ENCODE results near the gene SOBP.
"Not testable (repeated sequence)": the region's sequence is repeated elsewhere in the genome, so short reads cannot be mapped to it uniquely, and the experiment has no call there.

SOBP gene, protein sequence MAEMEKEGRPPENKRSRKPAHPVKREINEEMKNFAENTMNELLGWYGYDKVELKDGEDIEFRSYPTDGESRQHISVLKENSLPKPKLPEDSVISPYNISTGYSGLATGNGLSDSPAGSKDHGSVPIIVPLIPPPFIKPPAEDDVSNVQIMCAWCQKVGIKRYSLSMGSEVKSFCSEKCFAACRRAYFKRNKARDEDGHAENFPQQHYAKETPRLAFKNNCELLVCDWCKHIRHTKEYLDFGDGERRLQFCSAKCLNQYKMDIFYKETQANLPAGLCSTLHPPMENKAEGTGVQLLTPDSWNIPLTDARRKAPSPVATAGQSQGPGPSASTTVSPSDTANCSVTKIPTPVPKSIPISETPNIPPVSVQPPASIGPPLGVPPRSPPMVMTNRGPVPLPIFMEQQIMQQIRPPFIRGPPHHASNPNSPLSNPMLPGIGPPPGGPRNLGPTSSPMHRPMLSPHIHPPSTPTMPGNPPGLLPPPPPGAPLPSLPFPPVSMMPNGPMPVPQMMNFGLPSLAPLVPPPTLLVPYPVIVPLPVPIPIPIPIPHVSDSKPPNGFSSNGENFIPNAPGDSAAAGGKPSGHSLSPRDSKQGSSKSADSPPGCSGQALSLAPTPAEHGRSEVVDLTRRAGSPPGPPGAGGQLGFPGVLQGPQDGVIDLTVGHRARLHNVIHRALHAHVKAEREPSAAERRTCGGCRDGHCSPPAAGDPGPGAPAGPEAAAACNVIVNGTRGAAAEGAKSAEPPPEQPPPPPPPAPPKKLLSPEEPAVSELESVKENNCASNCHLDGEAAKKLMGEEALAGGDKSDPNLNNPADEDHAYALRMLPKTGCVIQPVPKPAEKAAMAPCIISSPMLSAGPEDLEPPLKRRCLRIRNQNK

GRCh38 chr6:107489636-107490565, at the start of gene SOBP:
TSS of gene SOBP (plus strand) at chr6:107490117. CDS start at chr6:107490617, 500 bp downstream.
- peak; percentile 30 for DNase-seq

- no peak for DNase-seq
Observed at GRCh38 chr6:107440936-107441335, 49.0 kb upstream of the SOBP start.

- DNase-seq: no peak
Observed at GRCh38 chr6:107441682-107442081, 48.2 kb upstream of the SOBP start.

GRCh38 chr6:107442938-107443607, 46.8 kb upstream of the SOBP start:
- DNase-seq: no peak

GRCh38 chr6:107443608-107444267, 46.2 kb upstream of the SOBP start:
- no peak for DNase-seq

GRCh38 chr6:107444277-107444676, 45.6 kb upstream of the SOBP start:
- DNase-seq: no peak

GRCh38 chr6:107447663-107448216, 42.2 kb upstream of the SOBP start:
- DNase-seq: no peak

DNA sequence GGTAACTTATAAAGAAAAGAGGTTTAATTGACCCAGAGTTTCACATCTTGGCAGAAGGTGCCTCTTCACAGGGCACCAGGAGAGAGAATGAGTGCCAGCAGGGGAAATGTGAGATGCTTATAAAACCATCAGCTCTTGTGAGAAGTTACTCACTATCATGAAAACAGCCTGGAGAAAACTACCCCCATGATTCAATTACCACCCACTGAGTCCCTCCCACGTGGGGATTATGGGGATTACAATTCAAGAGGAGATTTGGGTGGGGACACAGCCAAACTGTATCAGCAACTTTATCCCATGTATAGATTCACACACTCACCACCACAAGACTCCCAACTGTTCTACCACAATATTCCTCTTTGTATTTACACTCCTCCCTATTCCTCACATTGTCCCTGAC, 41.1 kb upstream of the SOBP start:
- no peak for DNase-seq

DNA sequence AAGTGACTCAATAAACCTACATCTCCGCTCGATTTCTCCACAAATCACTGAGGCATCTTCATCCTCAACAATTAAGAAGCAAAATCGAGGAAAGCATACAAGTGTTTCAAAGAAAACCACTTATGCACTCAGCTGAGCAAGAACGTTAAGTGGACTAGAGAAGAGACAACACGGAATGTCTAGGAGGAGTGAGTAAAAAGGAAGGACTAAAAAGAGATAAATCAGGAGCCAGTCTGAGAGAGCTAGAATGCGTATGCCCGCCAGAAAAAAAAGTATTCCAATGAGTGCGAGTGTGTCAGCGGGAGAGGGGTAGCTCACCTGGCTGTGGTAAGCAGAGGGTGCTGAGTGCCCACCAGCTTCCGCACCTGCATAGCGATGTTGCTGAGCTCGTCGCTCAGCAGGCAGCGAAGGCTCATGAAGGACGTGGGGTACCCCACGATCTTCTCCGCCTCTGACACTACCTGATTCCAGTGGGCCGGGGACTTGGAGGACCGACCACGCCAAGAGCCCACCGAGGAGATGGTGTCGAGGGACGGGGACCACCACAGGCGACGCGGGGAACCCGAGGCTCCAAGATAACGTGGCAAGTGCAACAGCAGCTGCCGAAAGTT, 31.1 kb upstream of the SOBP start:
- DNase-seq: peak; percentile 18

DNA sequence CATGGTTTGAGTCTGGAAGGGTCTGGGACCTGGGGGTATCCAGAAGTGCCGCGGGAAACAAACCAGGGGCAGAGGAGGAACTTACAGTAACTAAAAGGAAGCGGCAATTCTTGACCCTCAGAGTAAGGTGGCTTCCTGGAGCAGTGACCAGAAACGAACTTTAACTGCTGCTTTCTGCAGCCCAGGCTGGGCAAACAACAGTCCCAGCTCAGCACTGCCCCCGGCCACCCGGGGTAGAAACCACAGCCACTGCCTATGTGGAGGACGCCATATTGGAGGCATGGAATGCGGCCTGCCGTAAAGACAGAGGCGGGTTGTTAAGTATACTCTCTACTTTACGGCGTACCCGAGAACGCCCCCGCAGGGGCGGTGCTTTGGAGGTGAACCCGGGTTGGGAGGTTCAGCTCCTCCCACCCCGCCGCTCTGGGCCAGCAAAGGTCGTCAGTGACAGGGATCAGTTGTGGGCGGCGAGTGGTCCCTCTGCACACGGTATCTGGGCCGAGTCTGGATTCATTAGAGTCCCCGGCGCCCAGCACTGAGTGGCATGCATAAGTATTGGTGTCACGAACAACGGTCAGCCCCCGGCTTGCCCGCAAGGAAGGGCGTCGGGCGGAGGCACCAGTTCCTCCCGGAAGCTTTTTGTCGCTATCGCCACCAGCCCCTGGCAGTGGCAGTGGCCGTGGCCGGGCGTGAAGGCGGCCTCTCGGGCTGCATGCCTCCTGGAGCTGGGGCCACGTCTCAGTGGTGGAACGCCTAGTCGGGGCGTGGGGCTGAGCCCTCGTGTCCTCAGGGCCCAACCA, 30.4 kb upstream of the SOBP start, which contains the start of gene PDSS2:
Gene PDSS2, minus strand, starts transcription at position 282 of the 800 bp plus-strand sequence. Its CDS starts 279 bp downstream, at position 3.
- DNase-seq: peak; percentile 98

GRCh38 chr6:107460083-107460631, 29.8 kb upstream of the SOBP start:
- DNase-seq: no peak

GRCh38 chr6:107466062-107466461, 23.9 kb upstream of the SOBP start:
- DNase-seq: peak; percentile 5

DNA sequence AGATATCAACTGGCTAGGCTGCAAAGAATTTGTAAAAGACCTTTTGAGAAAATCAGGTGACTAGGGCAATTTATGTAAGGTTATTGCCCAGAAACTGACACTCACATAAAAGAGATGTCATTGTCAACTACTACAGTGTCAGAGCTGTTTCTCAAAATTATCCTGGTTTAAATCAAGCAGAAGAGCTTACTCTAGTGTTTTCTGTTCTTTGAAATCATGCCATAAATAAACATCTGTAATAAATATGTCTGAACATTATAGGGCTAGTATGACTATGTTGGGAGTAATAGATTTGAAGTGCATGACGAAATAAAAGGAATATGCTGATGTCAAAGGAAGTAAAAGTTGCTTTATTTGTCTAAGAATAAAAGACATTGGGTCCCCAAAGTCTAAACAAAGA, 19.6 kb upstream of the SOBP start:
- DNase-seq: no peak

DNA sequence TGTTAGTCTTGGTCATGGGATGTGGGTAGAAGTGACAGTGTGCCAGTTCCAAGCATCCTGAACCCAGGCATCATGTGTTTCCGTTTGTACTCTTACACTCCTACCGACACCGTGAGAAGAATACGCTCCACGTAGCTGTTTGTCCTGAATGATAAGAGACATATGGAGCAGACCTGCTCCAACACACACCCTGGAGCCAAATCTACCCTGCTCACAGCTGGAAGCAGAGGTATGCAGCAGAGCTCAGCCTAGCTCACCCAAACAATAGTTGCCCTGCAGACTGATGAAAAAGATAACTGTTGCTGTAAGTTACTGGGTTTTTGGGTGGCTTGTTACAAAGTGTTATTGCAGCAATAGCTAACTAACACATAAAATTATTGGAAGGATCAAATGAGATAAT, 16.3 kb upstream of the SOBP start:
- no peak for DNase-seq

- DNase-seq: not testable (repeated sequence)
Observed at GRCh38 chr6:107475360-107475759, 14.6 kb upstream of the SOBP start.

GRCh38 chr6:107475826-107476225, 14.1 kb upstream of the SOBP start:
- DNase-seq: not testable (repeated sequence)

DNA sequence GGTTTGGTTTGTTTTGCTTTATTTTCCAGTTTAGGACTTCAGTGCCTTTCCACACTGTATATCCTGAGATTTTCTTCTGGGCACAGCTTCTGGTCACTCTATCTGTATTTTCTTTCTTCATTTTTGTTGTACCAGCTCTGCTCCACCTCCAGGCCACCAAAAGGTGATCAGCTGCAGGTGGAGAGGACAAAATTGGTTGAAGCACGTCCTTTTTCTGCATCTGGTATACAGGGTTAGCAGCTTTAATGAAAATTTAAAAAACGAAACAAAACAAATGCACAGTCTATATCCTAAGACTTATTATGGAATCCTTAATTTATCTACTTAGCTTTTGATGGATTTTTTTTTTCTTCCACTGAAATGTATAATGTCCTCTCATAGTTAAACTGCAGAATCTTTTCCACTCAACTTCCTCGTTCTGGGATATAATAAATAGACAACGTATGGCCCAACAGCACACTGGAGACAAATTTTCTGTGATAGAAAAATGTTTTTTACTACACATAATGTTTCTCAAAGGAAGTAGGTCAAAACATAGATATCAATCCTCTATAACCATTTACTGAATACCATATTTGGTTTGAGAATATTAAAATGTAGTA, 10.7 kb upstream of the SOBP start:
- no peak for DNase-seq

- no peak for DNase-seq
Observed at GRCh38 chr6:107485157-107485556, 4.8 kb upstream of the SOBP start.
